ENCODE measurements around the gene DAO.
"Not testable (repeated sequence)": the region's sequence is repeated elsewhere in the genome, so short reads cannot be mapped to it uniquely, and the experiment has no call there.

The DAO gene

DNA sequence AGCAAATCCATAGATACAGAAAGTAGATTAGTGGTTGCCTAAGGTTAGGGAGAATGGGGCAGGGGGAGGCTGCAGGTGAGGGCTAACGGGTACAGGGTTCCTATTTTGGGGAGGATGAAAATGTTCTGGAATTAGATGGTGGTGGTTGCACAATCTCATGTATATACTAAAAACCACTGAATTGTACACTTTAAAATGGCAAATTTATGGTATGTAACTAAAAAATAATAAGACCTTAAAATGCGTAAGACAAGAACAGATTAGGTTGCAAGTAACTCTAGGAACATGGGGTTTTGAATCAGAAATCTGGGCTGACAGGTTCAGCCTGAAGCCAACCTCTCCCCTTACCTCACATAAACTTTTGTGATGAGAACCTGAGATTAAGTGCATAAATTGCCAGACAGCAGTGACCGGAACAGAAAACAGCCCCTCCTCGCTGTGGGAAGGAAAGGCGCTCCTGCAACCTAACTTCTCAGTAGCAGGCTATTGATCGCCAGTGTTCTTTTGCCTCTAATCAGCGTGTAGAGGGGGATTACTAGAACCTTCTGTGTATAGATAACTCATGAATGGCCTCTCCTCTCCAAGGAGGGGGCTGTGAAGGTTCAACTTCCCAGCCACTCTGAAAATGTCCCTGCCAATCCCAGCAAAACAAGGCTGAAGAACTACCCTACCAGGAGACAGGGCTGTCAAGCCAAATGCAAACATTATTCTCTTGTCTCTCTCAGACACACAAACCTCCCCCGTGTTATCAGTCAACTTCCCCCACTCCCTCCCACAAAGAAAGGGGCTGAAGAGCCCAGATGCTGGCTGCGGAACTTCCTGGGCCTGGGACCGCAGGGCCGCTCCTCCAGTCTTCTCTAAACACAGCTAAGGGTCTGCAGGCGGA, 24.4 kb upstream of the DAO start:
- H3K4me1 ChIP-seq (ENCODE audit: control extremely low read depth in 1 of 4, control insufficient read depth in 4 of 4, insufficient read depth in 4 of 4, low read length in 3 of 4) = peaks cover 15 to 68% (median 49%) of the 10 kb centered on the region in 4 experiments
- 81% methylated on average over 10 of the region's 12 CpGs for WGBS (ENCODE audit: insufficient coverage)
- peak in 1 of 3 donors; percentile 56 for DNase-seq
- peaks cover 3 to 13% (median 4%) of the 10 kb centered on the region in 4 experiments for H3K36me3 ChIP-seq (ENCODE audit: control insufficient read depth in 4 of 4, insufficient read depth in 4 of 4, low read length in 3 of 4)
- peaks cover 0 to 2% (median 0%) of the 10 kb centered on the region in 5 experiments for H3K27me3 ChIP-seq (replicated peaks in 2 of 5; ENCODE audit: control insufficient read depth in 4 of 5, insufficient read depth in 5 of 5, low read length in 4 of 5)
- H3K4me3 ChIP-seq (ENCODE audit: control insufficient read depth in 1 of 7, extremely low read depth in 1 of 7, insufficient read depth in 4 of 7, low read depth in 2 of 7, low read length in 6 of 7) = peak overlapping the region in 6 of 7 experiments; percentile 63 to 89 (median 81)
- H3K9me3 ChIP-seq (ENCODE audit: control extremely low read depth in 1 of 5, control insufficient read depth in 4 of 5, insufficient read depth in 2 of 5, low read depth in 1 of 5, low read length in 4 of 5) = no peaks in the 10 kb centered on the region
- ChIA-PET CTCF (no interaction called here), POLR2A (no interaction called here)
- peak overlapping the region in 1 of 2 experiments; percentile 14 for H3K27ac ChIP-seq (ENCODE audit: insufficient read depth in 1 of 2, low read depth in 1 of 2, low read length in 2 of 2, poor library complexity in 1 of 2, severe bottlenecking in 2 of 2)

- Histone ChIP-seq H3K4me1 (ENCODE audit: control extremely low read depth in 1 of 4, control insufficient read depth in 4 of 4, insufficient read depth in 4 of 4, low read length in 3 of 4) (peaks cover 14 to 70% (median 47%) of the 10 kb centered on the region in 4 experiments), H3K4me3 (ENCODE audit: control insufficient read depth in 1 of 7, extremely low read depth in 1 of 7, insufficient read depth in 4 of 7, low read depth in 2 of 7, low read length in 6 of 7) (peak overlapping the region in 6 of 7 experiments; percentile 63 to 89 (median 81)), H3K27ac (ENCODE audit: insufficient read depth in 1 of 2, low read depth in 1 of 2, low read length in 2 of 2, poor library complexity in 1 of 2, severe bottlenecking in 2 of 2) (peak overlapping the region in 1 of 2 experiments; percentile 14), H3K27me3 (replicated peaks in 2 of 5; ENCODE audit: control insufficient read depth in 4 of 5, insufficient read depth in 5 of 5, low read length in 4 of 5) (peaks cover 0 to 2% (median 0%) of the 10 kb centered on the region in 5 experiments), H3K36me3 (ENCODE audit: control insufficient read depth in 4 of 4, insufficient read depth in 4 of 4, low read length in 3 of 4) (peaks cover 3 to 12% (median 4%) of the 10 kb centered on the region in 4 experiments), H3K9me3 (ENCODE audit: control extremely low read depth in 1 of 5, control insufficient read depth in 4 of 5, insufficient read depth in 2 of 5, low read depth in 1 of 5, low read length in 4 of 5) (no peaks in the 10 kb centered on the region)
- POLR2A ChIA-PET = no interaction called here
- DNase-seq = no peak
- CTCF ChIA-PET = no interaction called here
- 58% methylated on average over 6 of the region's 6 CpGs for WGBS (ENCODE audit: insufficient coverage)
Observed at GRCh38 chr12:108856170-108856427, 23.8 kb upstream of the DAO start.

GRCh38 chr12:108856428-108857157, 23.3 kb upstream of the DAO start:
- Histone ChIP-seq H3K27ac (ENCODE audit: insufficient read depth in 1 of 2, low read depth in 1 of 2, low read length in 2 of 2, poor library complexity in 1 of 2, severe bottlenecking in 2 of 2) (peak overlapping the region in 1 of 2 experiments; percentile 27), H3K27me3 (replicated peaks in 2 of 5; ENCODE audit: control insufficient read depth in 4 of 5, insufficient read depth in 5 of 5, low read length in 4 of 5) (peaks cover 0 to 2% (median 0%) of the 10 kb centered on the region in 5 experiments), H3K9me3 (ENCODE audit: control extremely low read depth in 1 of 5, control insufficient read depth in 4 of 5, insufficient read depth in 2 of 5, low read depth in 1 of 5, low read length in 4 of 5) (no peaks in the 10 kb centered on the region), H3K4me1 (ENCODE audit: control extremely low read depth in 1 of 4, control insufficient read depth in 4 of 4, insufficient read depth in 4 of 4, low read length in 3 of 4) (peaks cover 13 to 73% (median 46%) of the 10 kb centered on the region in 4 experiments), H3K36me3 (ENCODE audit: control insufficient read depth in 4 of 4, insufficient read depth in 4 of 4, low read length in 3 of 4) (peaks cover under 1 to 11% (median 4%) of the 10 kb centered on the region in 4 experiments), H3K4me3 (ENCODE audit: control insufficient read depth in 1 of 7, extremely low read depth in 1 of 7, insufficient read depth in 4 of 7, low read depth in 2 of 7, low read length in 6 of 7) (peak overlapping the region; percentile 17 to 89 (median 77))
- POLR2A ChIA-PET = interaction anchor here (1.0 kb wide), 1 partner anchor 18 kb away, joined by 9 read pairs; no protein-coding TSS in a partner anchor
- 10% methylated on average over 23 of the region's 24 CpGs for WGBS (ENCODE audit: insufficient coverage)
- CTCF ChIA-PET = interaction anchor here (1.2 to 2.4 kb wide), 2 partner anchors 18 to 31 kb away, joined by 3 to 7 read pairs; no protein-coding TSS in a partner anchor
- DNase-seq = peak in 2 of 3 donors; percentile 59 to 66

DNA sequence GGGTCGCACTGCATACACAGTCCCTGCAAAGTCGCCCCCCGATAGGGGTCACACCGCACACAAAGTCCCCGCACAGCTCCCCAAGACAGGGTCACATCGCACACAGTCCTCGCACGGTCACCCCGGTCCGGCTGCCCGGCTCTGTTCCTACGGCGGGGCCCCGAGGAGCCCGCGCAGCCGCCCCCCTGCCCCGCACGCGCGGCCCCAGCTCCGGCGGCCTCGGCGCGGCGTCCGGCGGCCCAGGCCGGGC, 22.8 kb upstream of the DAO start:
- peaks cover 13 to 77% (median 48%) of the 10 kb centered on the region in 4 experiments for H3K4me1 ChIP-seq (ENCODE audit: control extremely low read depth in 1 of 4, control insufficient read depth in 4 of 4, insufficient read depth in 4 of 4, low read length in 3 of 4)
- CTCF ChIA-PET = interaction anchor here (1.2 to 2.4 kb wide), 2 partner anchors 19 to 32 kb away, joined by 3 to 7 read pairs; no protein-coding TSS in a partner anchor
- no peak for DNase-seq

DNA sequence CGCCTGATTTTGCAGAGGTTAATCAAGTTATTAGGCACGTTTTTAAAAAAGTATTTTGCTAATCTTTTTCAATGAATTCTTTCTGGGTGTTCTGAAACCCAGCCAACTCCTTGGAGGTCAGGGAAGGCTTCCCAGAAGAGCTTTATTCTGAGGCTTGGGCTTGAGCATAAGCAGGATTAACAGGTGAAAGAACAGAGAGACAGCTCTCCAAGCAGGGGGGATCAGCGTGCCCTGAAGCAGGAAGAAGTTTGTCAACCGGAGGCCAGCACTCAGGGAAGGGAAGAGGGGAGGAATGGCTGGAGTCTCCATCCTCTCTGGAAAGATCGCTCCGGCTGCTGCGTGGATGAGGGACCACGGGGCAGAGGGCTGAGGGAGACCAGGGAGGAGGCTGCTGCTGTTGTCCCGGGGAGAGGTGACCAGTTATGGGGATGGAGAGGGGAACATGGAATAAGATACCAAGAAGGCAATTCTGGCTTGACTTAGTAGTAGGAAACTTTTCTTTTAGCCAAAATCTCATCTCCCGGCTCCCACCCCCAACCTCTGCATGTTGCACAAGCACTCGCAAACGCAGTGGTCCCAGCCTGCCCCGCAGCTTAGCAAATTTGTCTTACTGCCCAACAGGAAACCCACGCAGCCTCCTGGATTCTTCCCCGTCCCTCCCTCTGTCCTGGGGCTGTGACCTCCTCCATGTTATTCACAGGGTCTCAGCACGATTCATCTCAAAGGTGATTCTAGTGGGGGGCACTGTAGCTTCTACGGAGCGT, 21.4 kb upstream of the DAO start:
- no peaks in the 10 kb centered on the region for H3K9me3 ChIP-seq (ENCODE audit: control extremely low read depth in 1 of 5, control insufficient read depth in 4 of 5, insufficient read depth in 2 of 5, low read depth in 1 of 5, low read length in 4 of 5)
- WGBS (ENCODE audit: insufficient coverage) = 2% methylated on average over 12 of the region's 18 CpGs
- no peak for DNase-seq
- peak overlapping the region; percentile 17 to 76 (median 65) for H3K4me3 ChIP-seq (ENCODE audit: control insufficient read depth in 1 of 7, extremely low read depth in 1 of 7, insufficient read depth in 4 of 7, low read depth in 2 of 7, low read length in 6 of 7)
- ChIA-PET POLR2A (no interaction called here), CTCF (interaction anchor here (1.3 to 2.4 kb wide), 7 partner anchors 9 to 92 kb away, joined by 3 to 7 read pairs (median 4); no protein-coding TSS in a partner anchor)
- H3K36me3 ChIP-seq (ENCODE audit: control insufficient read depth in 4 of 4, insufficient read depth in 4 of 4, low read length in 3 of 4) = peaks cover 0 to 3% (median 0%) of the 10 kb centered on the region in 4 experiments
- peak overlapping the region in 1 of 2 experiments; percentile 34 for H3K27ac ChIP-seq (ENCODE audit: insufficient read depth in 1 of 2, low read depth in 1 of 2, low read length in 2 of 2, poor library complexity in 1 of 2, severe bottlenecking in 2 of 2)
- H3K4me1 ChIP-seq (ENCODE audit: control extremely low read depth in 1 of 4, control insufficient read depth in 4 of 4, insufficient read depth in 4 of 4, low read length in 3 of 4) = peaks cover 13 to 75% (median 48%) of the 10 kb centered on the region in 4 experiments
- peaks cover 0 to 2% (median 0%) of the 10 kb centered on the region in 5 experiments for H3K27me3 ChIP-seq (replicated peaks in 2 of 5; ENCODE audit: control insufficient read depth in 4 of 5, insufficient read depth in 5 of 5, low read length in 4 of 5)

More for the DNA sequence above, 22.8 kb upstream of the DAO start:
- POLR2A ChIA-PET = interaction anchor here (1.0 kb wide), 1 partner anchor 18 kb away, joined by 9 read pairs; no protein-coding TSS in a partner anchor
- Histone ChIP-seq H3K36me3 (ENCODE audit: control insufficient read depth in 4 of 4, insufficient read depth in 4 of 4, low read length in 3 of 4) (peaks cover 0 to 11% (median 4%) of the 10 kb centered on the region in 4 experiments), H3K9me3 (ENCODE audit: control extremely low read depth in 1 of 5, control insufficient read depth in 4 of 5, insufficient read depth in 2 of 5, low read depth in 1 of 5, low read length in 4 of 5) (no peaks in the 10 kb centered on the region), H3K27ac (ENCODE audit: insufficient read depth in 1 of 2, low read depth in 1 of 2, low read length in 2 of 2, poor library complexity in 1 of 2, severe bottlenecking in 2 of 2) (peak overlapping the region in 1 of 2 experiments; percentile 27), H3K4me3 (ENCODE audit: control insufficient read depth in 1 of 7, extremely low read depth in 1 of 7, insufficient read depth in 4 of 7, low read depth in 2 of 7, low read length in 6 of 7) (peak overlapping the region; percentile 25 to 89 (median 77)), H3K27me3 (replicated peaks in 2 of 5; ENCODE audit: control insufficient read depth in 4 of 5, insufficient read depth in 5 of 5, low read length in 4 of 5) (peaks cover 0 to 2% (median 0%) of the 10 kb centered on the region in 5 experiments)
- WGBS (ENCODE audit: insufficient coverage) = 0% methylated on average over 28 of the region's 30 CpGs

DNA sequence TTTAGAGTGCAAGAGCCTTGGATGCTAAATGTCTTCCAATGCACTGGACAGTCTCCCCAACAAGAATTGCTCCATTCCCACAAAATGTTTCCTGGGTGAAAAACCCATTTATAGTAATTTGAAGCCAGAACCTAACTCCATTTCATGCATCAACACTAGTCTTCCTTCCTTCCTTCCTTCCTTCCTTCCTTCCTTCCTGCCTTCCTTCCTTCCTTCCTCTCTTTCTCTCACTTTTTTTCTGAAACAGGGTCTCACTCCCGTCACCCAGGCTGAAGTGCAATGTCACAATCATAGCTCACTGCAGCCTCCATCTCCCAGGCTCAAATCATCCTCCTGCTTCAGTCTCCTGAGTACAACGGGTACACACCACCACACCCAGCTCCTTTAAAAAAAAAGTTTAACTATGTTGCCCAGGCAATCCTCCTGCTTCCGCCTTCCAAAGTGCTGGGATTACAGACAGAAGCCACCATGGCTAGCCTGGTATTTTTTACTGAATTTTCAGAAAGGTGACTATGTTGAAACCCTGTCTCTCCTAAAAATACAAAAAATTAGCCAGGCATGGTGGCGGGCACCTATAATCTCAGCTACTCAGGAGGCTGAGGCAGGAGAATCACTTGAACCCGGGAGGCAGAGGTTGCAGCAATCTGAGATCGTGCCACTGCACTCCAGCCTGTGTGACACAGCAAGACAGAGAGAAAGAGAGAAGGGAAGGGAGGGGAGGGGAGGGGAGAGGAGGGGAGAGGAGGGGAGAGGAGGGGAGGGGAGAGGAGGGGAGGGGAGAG, 20.6 kb upstream of the DAO start:
- not testable (repeated sequence) for H3K27me3 ChIP-seq (replicated peaks in 2 of 5; ENCODE audit: control insufficient read depth in 4 of 5, insufficient read depth in 5 of 5, low read length in 4 of 5); H3K36me3 ChIP-seq (ENCODE audit: control insufficient read depth in 4 of 4, insufficient read depth in 4 of 4, low read length in 3 of 4); H3K27ac ChIP-seq (ENCODE audit: insufficient read depth in 1 of 2, low read depth in 1 of 2, low read length in 2 of 2, poor library complexity in 1 of 2, severe bottlenecking in 2 of 2); H3K9me3 ChIP-seq (ENCODE audit: control extremely low read depth in 1 of 5, control insufficient read depth in 4 of 5, insufficient read depth in 2 of 5, low read depth in 1 of 5, low read length in 4 of 5)
- WGBS (ENCODE audit: insufficient coverage) = 53% methylated on average over 4 of the region's 6 CpGs
- DNase-seq = peak in 1 of 3 donors; percentile 38
- peak overlapping the region in 5 of 7 experiments; percentile 17 to 76 (median 69) for H3K4me3 ChIP-seq (ENCODE audit: control insufficient read depth in 1 of 7, extremely low read depth in 1 of 7, insufficient read depth in 4 of 7, low read depth in 2 of 7, low read length in 6 of 7)
- ChIA-PET POLR2A (interaction anchor here (0.6 kb wide), 1 partner anchor 347 kb away, joined by 3 read pairs; no protein-coding TSS in a partner anchor), CTCF (interaction anchor here (1.3 to 2.4 kb wide), 6 partner anchors 9 to 91 kb away, joined by 3 to 7 read pairs (median 4); no protein-coding TSS in a partner anchor)
- peaks cover 13 to 66% (median 45%) of the 10 kb centered on the region in 4 experiments for H3K4me1 ChIP-seq (ENCODE audit: control extremely low read depth in 1 of 4, control insufficient read depth in 4 of 4, insufficient read depth in 4 of 4, low read length in 3 of 4)

All from common myeloid progenitor, CD34-positive (primary cell).